Measurements from ENCODE around the gene BPIFA1.

DNA sequence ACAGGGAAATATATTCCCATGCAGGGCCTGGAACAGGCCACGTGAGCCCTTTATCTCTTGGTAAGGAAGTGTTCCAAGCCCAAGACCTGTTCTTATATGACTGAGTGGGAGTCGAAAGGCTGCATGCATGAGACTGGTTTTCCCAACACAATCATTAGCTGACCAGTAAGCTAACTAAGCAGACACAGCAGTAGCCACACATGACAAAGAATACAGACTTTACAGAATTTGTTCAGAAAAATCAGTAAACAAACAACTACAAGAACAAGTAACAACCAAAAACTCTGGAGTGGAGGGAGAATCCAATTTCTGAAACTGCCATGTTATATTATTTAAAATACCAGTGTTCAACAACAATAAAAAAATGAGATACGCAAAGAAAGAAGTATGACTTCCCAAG is 16.7 kb downstream of the BPIFA1 start:
- TF ChIP-seq, protein P1, sequence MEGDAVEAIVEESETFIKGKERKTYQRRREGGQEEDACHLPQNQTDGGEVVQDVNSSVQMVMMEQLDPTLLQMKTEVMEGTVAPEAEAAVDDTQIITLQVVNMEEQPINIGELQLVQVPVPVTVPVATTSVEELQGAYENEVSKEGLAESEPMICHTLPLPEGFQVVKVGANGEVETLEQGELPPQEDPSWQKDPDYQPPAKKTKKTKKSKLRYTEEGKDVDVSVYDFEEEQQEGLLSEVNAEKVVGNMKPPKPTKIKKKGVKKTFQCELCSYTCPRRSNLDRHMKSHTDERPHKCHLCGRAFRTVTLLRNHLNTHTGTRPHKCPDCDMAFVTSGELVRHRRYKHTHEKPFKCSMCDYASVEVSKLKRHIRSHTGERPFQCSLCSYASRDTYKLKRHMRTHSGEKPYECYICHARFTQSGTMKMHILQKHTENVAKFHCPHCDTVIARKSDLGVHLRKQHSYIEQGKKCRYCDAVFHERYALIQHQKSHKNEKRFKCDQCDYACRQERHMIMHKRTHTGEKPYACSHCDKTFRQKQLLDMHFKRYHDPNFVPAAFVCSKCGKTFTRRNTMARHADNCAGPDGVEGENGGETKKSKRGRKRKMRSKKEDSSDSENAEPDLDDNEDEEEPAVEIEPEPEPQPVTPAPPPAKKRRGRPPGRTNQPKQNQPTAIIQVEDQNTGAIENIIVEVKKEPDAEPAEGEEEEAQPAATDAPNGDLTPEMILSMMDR (IDR thresholded peaks at IDR 0.05), result no peak
- no peak for TF ChIP-seq POLR2A (IDR thresholded peaks at IDR 0.05)
